DOHH2 (cell line): ENCODE measurements around the gene OR6M1.

Source experiments
- EZH2phosphoT487 ChIP-seq: fragments of 200-600 bp; sonication (generic); IDR thresholded peaks from 2 replicates; pipeline ENCODE4 v1.6.1; 2017; ENCODE audit warnings: borderline replicate concordance, mild to moderate bottlenecking, antibody characterized with exemption, low read length, moderate library complexity, mixed read lengths
- TF ChIP-seq, protein P1 (sequence below): fragments of 200-600 bp; sonication (generic); IDR thresholded peaks from one replicate; pipeline ENCODE4 v1.5.1; 2014; ENCODE audit warnings: antibody characterized with exemption, mild to moderate bottlenecking, low read depth, low read length; ENCODE audit not compliant: poor library complexity, severe bottlenecking

DNA sequence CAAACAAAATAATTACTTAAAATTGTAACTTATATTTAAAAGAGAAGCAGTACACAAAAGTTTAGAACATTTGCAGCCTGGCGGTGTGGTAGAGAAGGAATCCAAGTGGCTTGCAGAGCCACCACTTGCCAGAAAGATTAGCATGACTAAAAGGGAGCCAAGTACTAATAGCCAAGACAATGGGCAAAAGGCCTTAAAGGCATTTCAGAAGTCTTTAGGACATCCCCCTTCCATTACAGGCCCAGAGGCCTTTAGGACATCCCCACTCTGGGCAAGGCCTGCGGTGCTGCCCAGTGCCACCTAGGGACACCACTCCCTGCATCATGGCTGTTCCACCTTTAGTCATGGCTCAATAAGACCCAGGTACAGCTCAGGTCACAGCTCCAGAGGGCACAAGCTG lies 46.9 kb upstream of the OR6M1 start:
- TF ChIP-seq, protein P1, sequence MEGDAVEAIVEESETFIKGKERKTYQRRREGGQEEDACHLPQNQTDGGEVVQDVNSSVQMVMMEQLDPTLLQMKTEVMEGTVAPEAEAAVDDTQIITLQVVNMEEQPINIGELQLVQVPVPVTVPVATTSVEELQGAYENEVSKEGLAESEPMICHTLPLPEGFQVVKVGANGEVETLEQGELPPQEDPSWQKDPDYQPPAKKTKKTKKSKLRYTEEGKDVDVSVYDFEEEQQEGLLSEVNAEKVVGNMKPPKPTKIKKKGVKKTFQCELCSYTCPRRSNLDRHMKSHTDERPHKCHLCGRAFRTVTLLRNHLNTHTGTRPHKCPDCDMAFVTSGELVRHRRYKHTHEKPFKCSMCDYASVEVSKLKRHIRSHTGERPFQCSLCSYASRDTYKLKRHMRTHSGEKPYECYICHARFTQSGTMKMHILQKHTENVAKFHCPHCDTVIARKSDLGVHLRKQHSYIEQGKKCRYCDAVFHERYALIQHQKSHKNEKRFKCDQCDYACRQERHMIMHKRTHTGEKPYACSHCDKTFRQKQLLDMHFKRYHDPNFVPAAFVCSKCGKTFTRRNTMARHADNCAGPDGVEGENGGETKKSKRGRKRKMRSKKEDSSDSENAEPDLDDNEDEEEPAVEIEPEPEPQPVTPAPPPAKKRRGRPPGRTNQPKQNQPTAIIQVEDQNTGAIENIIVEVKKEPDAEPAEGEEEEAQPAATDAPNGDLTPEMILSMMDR = no peak
- no peak for TF ChIP-seq EZH2phosphoT487
